HepG2 (cell line): ENCODE measurements around the gene CIT. TPM values are rescaled to one million over a fixed set of nuclear protein-coding genes. Genes with fewer than 3 reads are reported as not detected.
A peak's percentile ranks its signal among the peaks of the same experiment; 100 is the strongest.

Source experiments
- ATAC-seq: fragments of 200-7000 bp; cut with Tn5 transposase; 3 replicates; pipeline ENCODE4 v1.9.1; 2020; ENCODE audit warnings: mild to moderate bottlenecking, moderate library complexity
- BruUV-seq: library from RNA; stranded (reverse); fragments of 400-500 nt; replicated peaks from 2 replicates; lab custom pipeline; 2021; lab: Mats Ljungman, UMichigan
- CTCF ChIA-PET: fragments of 300-600 bp; formaldehyde crosslinking; extraction: SDS; loops from one replicate; lab custom pipeline; 2021; ENCODE audit warnings: low total read pairs, inconsistent platforms, low intra/inter-chr PET ratio; lab: Yijun Ruan, JAX
- POLR2A ChIA-PET: fragments of 350-600 bp; sonication (Branson Sonifier 250); formaldehyde crosslinking; loops from one replicate; lab custom pipeline; 2020; ENCODE audit warnings: antibody characterized with exemption, inconsistent platforms; lab: Yijun Ruan, JAX
- DNase-seq: peaks from one replicate; pipeline ENCODE4 v3.0.0-alpha.2; 2015; ENCODE audit warnings: low spot score
- FAIRE-seq: peaks from 3 replicates; lab custom pipeline; 2011; peaks lifted over from hg19 to GRCh38; lab: Jason Lieb, UNC
- H2AFZ ChIP-seq: one replicate; pipeline ENCODE4 v1.6.1; 2011; ENCODE audit warnings: low read length, inconsistent platforms
- H3K27ac ChIP-seq: fragments of 300-600 bp; 3 replicates; pipeline ENCODE4 v1.8.0; 2011; ENCODE audit warnings: mixed run types, mild to moderate bottlenecking, mixed read lengths, low read length, inconsistent platforms; ENCODE audit not compliant: insufficient read depth; ENCODE audit errors: extremely low read length
- H3K27me3 ChIP-seq, 2 experiments: fragments of 200-600 bp in 1 of 2; 2 replicates in 1 of 2; 3 replicates in 1 of 2; pipeline versions ENCODE4 v1.6.0 to v1.8.0; 2011; ENCODE audit warnings: low read length in 2 of 2, mild to moderate bottlenecking in 2 of 2, moderate library complexity in 2 of 2, inconsistent platforms in 1 of 2; ENCODE audit not compliant: insufficient read depth in 2 of 2, control insufficient read depth in 1 of 2
- H3K36me3 ChIP-seq, 2 experiments: fragments of 200-600 bp in 1 of 2; replicated peaks in 1 of 2; 2 replicates in 1 of 2; 3 replicates in 1 of 2; pipeline versions ENCODE4 v1.5.1 to v1.8.0; 2011; ENCODE audit warnings: low read length in 2 of 2, inconsistent platforms in 1 of 2; ENCODE audit not compliant: insufficient read depth in 2 of 2, control insufficient read depth in 1 of 2
- H3K4me1 ChIP-seq: 2 replicates; pipeline ENCODE4 v1.5.1; 2012; ENCODE audit warnings: low read length, inconsistent platforms; ENCODE audit not compliant: insufficient read depth
- H3K4me2 ChIP-seq: 2 replicates; pipeline ENCODE4 v1.6.0; 2011; ENCODE audit warnings: low read depth, low read length, inconsistent platforms
- H3K4me3 ChIP-seq, 3 experiments: fragments of 200-600 bp in 1 of 3; sonication (generic), shearing (Covaris generic) in 1 of 3; replicated peaks in 1 of 3; 2 replicates each; pipeline ENCODE4 v1.5.1; 2011 to 2016; ENCODE audit warnings: low read length in 3 of 3, inconsistent platforms in 2 of 3, low read depth in 2 of 3, mild to moderate bottlenecking in 2 of 3, control low read depth in 1 of 3, mixed read lengths in 1 of 3; ENCODE audit not compliant: insufficient read depth in 1 of 3
- H3K79me2 ChIP-seq: one replicate; pipeline ENCODE4 v1.6.1; 2011; ENCODE audit warnings: low read length, inconsistent platforms; ENCODE audit not compliant: insufficient read depth
- H3K9ac ChIP-seq: 2 replicates; pipeline ENCODE4 v1.6.0; 2011; ENCODE audit warnings: mild to moderate bottlenecking, low read depth, low read length, inconsistent platforms; ENCODE audit not compliant: insufficient read depth
- H3K9me3 ChIP-seq: 2 replicates; pipeline ENCODE4 v1.5.1; 2012; ENCODE audit warnings: mild to moderate bottlenecking, low read length
- H4K20me1 ChIP-seq: 2 replicates; pipeline ENCODE4 v1.6.0; 2011; ENCODE audit warnings: inconsistent platforms, mild to moderate bottlenecking, low read length, moderate library complexity; ENCODE audit not compliant: insufficient read depth
- CHCHD3 ChIP-seq: sonication (generic); formaldehyde crosslinking; IDR thresholded peaks from 2 replicates; pipeline ENCODE4 v1.8.0; 2022; ENCODE audit warnings: mild to moderate bottlenecking, missing genetic modification reagents, moderate library complexity
- DNMT3B ChIP-seq: conservative IDR thresholded peaks from 2 replicates; pipeline ENCODE4 v1.6.1; 2016; ENCODE audit warnings: missing biosample characterization, control low read depth
- EZH2 ChIP-seq: conservative IDR thresholded peaks from 2 replicates; pipeline ENCODE4 v1.6.1; 2012; ENCODE audit warnings: mild to moderate bottlenecking, low read depth, low read length, moderate library complexity
- FIP1L1 ChIP-seq: fragments of 200-400 bp; formaldehyde crosslinking; IDR thresholded peaks from 2 replicates; pipeline ENCODE4 v1.6.1; 2018; ENCODE audit warnings: low read depth, mild to moderate bottlenecking, low read length, moderate library complexity, borderline replicate concordance; ENCODE audit not compliant: insufficient read depth
- MAFF ChIP-seq: IDR thresholded peaks from 2 replicates; pipeline ENCODE4 v1.6.1; 2011; ENCODE audit warnings: low read depth, low read length, improper control_type of control experiment
- ZIK1 ChIP-seq: sonication (generic); formaldehyde crosslinking; IDR thresholded peaks from 2 replicates; pipeline ENCODE4 v1.5.0; 2020; ENCODE audit warnings: mild to moderate bottlenecking, low read depth, missing genetic modification reagents, borderline replicate concordance
- ZNF138 ChIP-seq: sonication (generic); formaldehyde crosslinking; IDR thresholded peaks from 2 replicates; pipeline ENCODE4 v1.5.0; 2020; ENCODE audit warnings: mild to moderate bottlenecking, low read depth, missing genetic modification reagents
- ZNF567 ChIP-seq: sonication (generic); formaldehyde crosslinking; IDR thresholded peaks from 2 replicates; pipeline ENCODE4 v1.8.1; 2023; ENCODE audit warnings: mild to moderate bottlenecking, missing genetic modification reagents, borderline replicate concordance
- ZNF879 ChIP-seq: sonication (generic); formaldehyde crosslinking; IDR thresholded peaks from 2 replicates; pipeline ENCODE4 v1.8.1; 2023; ENCODE audit warnings: missing genetic modification reagents
- WGBS: methylation state at CpG from one replicate; pipeline ENCODE4 v1.1.6; 2017; ENCODE audit warnings: low lambda C conversion rate; 5-methylcytosine and 5-hydroxymethylcytosine counted together
- in situ Hi-C: cut with HindIII; loops from 2 replicates; pipeline ENCODE4 v1.10.0; 2017; ENCODE audit warnings: low pct_unique_long_range_greater_than_20kb; ENCODE audit not compliant: extremely low pct_ligation_motif_present
- intact Hi-C: fragments of 100-400 bp; cut with micrococcal nuclease; formaldehyde crosslinking; loops from one replicate; pipeline ENCODE4 v1.10.0; 2022; ENCODE audit not compliant: unreplicated experiment
- polyA plus RNA-seq, 8 experiments: library from polyadenylated mRNA; depleted of rRNA in 3 of 8; stranded (reverse) in 7 of 8; unstranded in 1 of 8; fragments of >200 nt; fragmentation: Illumina TruSeq in 4 of 8; extraction: Trizol in 4 of 8; gene quantifications; 2 replicates each; pipeline versions ENCODE4 v1.2.1 to v1.2.3, GENCODE V29; 2011 to 2016; ENCODE audit warnings: low read depth in 4 of 8, missing spikeins in 1 of 8, mixed read lengths in 1 of 8; ENCODE audit not compliant: insufficient read depth in 1 of 8
- total RNA-seq, 5 experiments: library from RNA; depleted of rRNA; stranded (reverse); fragments of >200 nt; fragmentation: Illumina TruSeq; extraction: Trizol; gene quantifications; 2 replicates each; pipeline ENCODE4 v1.2.3, GENCODE V29; 2016; ENCODE audit warnings: low read depth in 1 of 5
- TF ChIP-seq, protein P1 (sequence below): sonication (generic); formaldehyde crosslinking; IDR thresholded peaks from 2 replicates; pipeline ENCODE4 v1.5.1; 2020; ENCODE audit warnings: mild to moderate bottlenecking, missing genetic modification reagents, moderate library complexity
- TF ChIP-seq, protein P2 (sequence below): sonication (generic); formaldehyde crosslinking; IDR thresholded peaks from 2 replicates; pipeline ENCODE4 v1.4.0; 2020; ENCODE audit warnings: low read depth, mild to moderate bottlenecking, missing genetic modification reagents
- TF ChIP-seq, protein P3 (sequence below), 2 experiments: sonication (generic) in 1 of 2; formaldehyde crosslinking in 1 of 2; IDR thresholded peaks; 2 replicates each; pipeline versions ENCODE4 v1.4.0 to v1.6.1; 2018 to 2020; ENCODE audit warnings: missing genetic modification reagents in 2 of 2, borderline replicate concordance in 1 of 2, low read depth in 1 of 2, mild to moderate bottlenecking in 1 of 2, missing biosample characterization in 1 of 2
- TF ChIP-seq, protein P4 (sequence below): sonication (generic); formaldehyde crosslinking; IDR thresholded peaks from 2 replicates; pipeline ENCODE4 v1.5.0; 2020; ENCODE audit warnings: mild to moderate bottlenecking, missing genetic modification reagents, borderline replicate concordance

Gene CIT
- total and polyA plus RNA-seq, 2 of the 13 experiments (the other 11 are each of a cell fraction or from before 2014, with no cell fraction given) = 7.7 to 11.7 TPM

DNA sequence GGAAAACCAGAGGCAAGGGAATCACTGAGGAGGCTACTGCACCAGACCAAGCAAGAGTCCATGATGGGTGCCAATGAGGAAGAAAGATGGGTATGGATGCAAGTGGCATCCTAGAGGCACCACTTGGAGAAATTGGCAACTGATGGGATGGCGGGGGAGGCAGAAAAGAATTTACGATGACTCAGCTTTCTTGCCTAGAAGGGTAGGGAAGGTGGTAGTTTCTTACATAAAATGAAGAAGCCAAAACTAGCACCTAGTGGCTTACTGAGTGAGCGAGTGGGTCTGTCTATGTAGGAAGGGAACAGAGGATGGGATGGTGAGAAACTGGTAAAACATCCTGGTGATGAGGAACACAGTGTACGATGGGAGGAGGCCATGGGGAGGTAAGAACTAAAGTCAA, 80.8 kb downstream of the CIT start:
- H3K27ac ChIP-seq = no peak overlapping the region
- TF ChIP-seq, protein P1, sequence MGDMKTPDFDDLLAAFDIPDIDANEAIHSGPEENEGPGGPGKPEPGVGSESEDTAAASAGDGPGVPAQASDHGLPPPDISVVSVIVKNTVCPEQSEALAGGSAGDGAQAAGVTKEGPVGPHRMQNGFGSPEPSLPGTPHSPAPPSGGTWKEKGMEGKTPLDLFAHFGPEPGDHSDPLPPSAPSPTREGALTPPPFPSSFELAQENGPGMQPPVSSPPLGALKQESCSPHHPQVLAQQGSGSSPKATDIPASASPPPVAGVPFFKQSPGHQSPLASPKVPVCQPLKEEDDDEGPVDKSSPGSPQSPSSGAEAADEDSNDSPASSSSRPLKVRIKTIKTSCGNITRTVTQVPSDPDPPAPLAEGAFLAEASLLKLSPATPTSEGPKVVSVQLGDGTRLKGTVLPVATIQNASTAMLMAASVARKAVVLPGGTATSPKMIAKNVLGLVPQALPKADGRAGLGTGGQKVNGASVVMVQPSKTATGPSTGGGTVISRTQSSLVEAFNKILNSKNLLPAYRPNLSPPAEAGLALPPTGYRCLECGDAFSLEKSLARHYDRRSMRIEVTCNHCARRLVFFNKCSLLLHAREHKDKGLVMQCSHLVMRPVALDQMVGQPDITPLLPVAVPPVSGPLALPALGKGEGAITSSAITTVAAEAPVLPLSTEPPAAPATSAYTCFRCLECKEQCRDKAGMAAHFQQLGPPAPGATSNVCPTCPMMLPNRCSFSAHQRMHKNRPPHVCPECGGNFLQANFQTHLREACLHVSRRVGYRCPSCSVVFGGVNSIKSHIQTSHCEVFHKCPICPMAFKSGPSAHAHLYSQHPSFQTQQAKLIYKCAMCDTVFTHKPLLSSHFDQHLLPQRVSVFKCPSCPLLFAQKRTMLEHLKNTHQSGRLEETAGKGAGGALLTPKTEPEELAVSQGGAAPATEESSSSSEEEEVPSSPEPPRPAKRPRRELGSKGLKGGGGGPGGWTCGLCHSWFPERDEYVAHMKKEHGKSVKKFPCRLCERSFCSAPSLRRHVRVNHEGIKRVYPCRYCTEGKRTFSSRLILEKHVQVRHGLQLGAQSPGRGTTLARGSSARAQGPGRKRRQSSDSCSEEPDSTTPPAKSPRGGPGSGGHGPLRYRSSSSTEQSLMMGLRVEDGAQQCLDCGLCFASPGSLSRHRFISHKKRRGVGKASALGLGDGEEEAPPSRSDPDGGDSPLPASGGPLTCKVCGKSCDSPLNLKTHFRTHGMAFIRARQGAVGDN (CRISPR knock-in tag) = no peak
- TF ChIP-seq, protein P2, sequence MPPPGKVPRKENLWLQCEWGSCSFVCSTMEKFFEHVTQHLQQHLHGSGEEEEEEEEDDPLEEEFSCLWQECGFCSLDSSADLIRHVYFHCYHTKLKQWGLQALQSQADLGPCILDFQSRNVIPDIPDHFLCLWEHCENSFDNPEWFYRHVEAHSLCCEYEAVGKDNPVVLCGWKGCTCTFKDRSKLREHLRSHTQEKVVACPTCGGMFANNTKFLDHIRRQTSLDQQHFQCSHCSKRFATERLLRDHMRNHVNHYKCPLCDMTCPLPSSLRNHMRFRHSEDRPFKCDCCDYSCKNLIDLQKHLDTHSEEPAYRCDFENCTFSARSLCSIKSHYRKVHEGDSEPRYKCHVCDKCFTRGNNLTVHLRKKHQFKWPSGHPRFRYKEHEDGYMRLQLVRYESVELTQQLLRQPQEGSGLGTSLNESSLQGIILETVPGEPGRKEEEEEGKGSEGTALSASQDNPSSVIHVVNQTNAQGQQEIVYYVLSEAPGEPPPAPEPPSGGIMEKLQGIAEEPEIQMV (CRISPR knock-in tag) = no peak
- TF ChIP-seq EZH2 (no peak), FIP1L1 (no peak), DNMT3B (CRISPR knock-in tag) (no peak), MAFF (peak; percentile 94), ZNF567 (no peak), ZIK1 (no peak), CHCHD3 (CRISPR knock-in tag) (no peak), ZNF879 (CRISPR knock-in tag) (no peak), ZNF138 (no peak)
- TF ChIP-seq, protein P3, sequence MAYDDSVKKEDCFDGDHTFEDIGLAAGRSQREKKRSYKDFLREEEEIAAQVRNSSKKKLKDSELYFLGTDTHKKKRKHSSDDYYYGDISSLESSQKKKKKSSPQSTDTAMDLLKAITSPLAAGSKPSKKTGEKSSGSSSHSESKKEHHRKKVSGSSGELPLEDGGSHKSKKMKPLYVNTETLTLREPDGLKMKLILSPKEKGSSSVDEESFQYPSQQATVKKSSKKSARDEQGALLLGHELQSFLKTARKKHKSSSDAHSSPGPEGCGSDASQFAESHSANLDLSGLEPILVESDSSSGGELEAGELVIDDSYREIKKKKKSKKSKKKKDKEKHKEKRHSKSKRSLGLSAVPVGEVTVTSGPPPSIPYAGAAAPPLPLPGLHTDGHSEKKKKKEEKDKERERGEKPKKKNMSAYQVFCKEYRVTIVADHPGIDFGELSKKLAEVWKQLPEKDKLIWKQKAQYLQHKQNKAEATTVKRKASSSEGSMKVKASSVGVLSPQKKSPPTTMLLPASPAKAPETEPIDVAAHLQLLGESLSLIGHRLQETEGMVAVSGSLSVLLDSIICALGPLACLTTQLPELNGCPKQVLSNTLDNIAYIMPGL (CRISPR knock-in tag; IDR thresholded peaks at IDR 0.05; ENCODE audit: borderline replicate concordance in 1 of 2, low read depth in 1 of 2) = no peak
- TF ChIP-seq, protein P4, sequence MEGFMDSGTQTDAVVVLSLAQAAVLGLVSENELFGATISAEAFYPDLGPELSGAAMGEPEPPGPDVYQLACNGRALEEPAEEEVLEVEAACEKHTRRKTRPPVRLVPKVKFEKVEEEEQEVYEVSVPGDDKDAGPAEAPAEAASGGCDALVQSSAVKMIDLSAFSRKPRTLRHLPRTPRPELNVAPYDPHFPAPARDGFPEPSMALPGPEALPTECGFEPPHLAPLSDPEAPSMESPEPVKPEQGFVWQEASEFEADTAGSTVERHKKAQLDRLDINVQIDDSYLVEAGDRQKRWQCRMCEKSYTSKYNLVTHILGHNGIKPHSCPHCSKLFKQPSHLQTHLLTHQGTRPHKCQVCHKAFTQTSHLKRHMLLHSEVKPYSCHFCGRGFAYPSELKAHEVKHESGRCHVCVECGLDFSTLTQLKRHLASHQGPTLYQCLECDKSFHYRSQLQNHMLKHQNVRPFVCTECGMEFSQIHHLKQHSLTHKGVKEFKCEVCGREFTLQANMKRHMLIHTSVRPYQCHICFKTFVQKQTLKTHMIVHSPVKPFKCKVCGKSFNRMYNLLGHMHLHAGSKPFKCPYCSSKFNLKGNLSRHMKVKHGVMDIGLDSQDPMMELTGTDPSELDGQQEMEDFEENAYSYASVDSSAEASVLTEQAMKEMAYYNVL (CRISPR knock-in tag) = no peak

More for the DNA sequence above, 80.8 kb downstream of the CIT start:
- H3K36me3 ChIP-seq = peaks cover 4 to 20% of the 10 kb centered on the region in 2 experiments; a peak in 4 of 5 replicates
- H3K4me3 ChIP-seq = no peak overlapping the region
- H2AFZ ChIP-seq = no peak overlapping the region
- ATAC-seq = no peak
- no peaks in the 10 kb centered on the region for H3K27me3 ChIP-seq
- no peaks in the 10 kb centered on the region for H3K4me1 ChIP-seq
- ChIA-PET CTCF (no interaction called here), POLR2A (no interaction called here)
- intact Hi-C loops = no loop called here
- over 99% methylated on average over 4 of the region's 4 CpGs for WGBS
- H3K4me2 ChIP-seq = no peak overlapping the region
- H3K9ac ChIP-seq = no peak overlapping the region
- H4K20me1 ChIP-seq = no peaks in the 10 kb centered on the region
- no TSS peak for BruUV-seq
- in situ Hi-C loops = no loop called here
- H3K9me3 ChIP-seq = no peaks in the 10 kb centered on the region
- no peak for FAIRE-seq
- H3K79me2 ChIP-seq = no peaks in the 10 kb centered on the region
- no peak for DNase-seq
